WI38 (cell line): ENCODE measurements around the gene PDE4A.

Experiments used
- H3K4me3 ChIP-seq: 2 replicates; pipeline ENCODE4 v1.5.1; 2011; ENCODE audit warnings: low read depth, mild to moderate bottlenecking, control low read depth, low read length
- CTCF ChIP-seq: IDR thresholded peaks from 2 replicates; pipeline ENCODE4 v1.5.1; 2012; ENCODE audit warnings: low read depth, mild to moderate bottlenecking, control low read depth, low read length

The PDE4A gene

DNA sequence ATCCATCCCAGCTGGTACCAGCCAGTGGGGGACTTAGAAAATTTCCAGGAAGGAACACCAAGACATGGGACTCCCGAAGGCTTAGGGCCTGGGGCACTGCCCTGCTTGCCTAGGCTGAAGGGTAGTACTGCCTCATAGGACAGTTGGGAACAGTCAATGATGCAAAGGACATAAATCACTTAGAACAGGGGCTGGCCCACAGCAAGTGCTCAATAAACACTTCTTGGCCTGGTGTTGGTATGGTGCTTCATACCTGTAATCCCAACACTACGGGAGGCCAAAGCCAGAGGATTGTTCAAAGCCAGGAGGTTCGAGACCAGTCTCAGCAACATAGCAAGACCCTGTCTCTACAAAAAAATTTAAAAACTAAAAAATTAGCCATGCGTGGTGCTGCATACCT is 77.0 kb downstream of the PDE4A start:
- TF ChIP-seq CTCF: no peak
- H3K4me3 ChIP-seq: no peak overlapping the region

GRCh38 chr19:10499550-10500246 is 79.4 kb downstream of the PDE4A start:
- no peak overlapping the region for H3K4me3 ChIP-seq
- no peak for TF ChIP-seq CTCF

GRCh38 chr19:10500247-10500592 is 79.9 kb downstream of the PDE4A start:
- no peak for TF ChIP-seq CTCF
- H3K4me3 ChIP-seq: no peak overlapping the region

DNA sequence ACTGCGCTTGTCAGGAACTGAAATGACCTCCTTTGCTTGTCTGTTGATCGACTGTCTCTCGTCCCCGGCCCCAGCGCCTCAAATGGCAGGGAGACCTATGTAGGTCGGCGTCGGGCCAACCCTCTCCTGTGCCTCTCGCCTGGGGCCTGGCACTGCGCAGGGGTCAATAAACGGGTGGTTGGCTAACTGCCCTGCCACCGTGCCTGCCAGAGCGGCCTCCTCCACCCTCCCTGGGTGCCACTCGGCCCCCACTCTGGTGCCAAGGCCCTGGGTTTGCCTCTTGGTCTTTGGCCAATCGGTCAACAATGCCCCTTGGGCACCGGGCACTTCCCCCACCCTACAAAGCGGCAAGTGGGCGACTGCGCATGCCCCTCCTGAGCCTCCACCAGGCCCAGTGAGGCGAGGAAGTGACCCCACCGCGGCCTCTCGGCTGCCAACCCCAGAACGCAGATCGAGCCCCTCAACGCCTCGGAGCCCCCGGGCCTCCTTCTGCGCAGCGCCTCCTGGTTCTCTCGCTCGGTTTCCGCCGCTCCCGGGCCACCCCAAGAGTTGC is 81.7 kb downstream of the PDE4A start:
- peak overlapping the region; percentile 88 for H3K4me3 ChIP-seq
- no peak for TF ChIP-seq CTCF

- H3K4me3 ChIP-seq: peak overlapping the region; percentile 88
Observed at GRCh38 chr19:10502524-10503001, 82.2 kb downstream of the PDE4A start.

DNA sequence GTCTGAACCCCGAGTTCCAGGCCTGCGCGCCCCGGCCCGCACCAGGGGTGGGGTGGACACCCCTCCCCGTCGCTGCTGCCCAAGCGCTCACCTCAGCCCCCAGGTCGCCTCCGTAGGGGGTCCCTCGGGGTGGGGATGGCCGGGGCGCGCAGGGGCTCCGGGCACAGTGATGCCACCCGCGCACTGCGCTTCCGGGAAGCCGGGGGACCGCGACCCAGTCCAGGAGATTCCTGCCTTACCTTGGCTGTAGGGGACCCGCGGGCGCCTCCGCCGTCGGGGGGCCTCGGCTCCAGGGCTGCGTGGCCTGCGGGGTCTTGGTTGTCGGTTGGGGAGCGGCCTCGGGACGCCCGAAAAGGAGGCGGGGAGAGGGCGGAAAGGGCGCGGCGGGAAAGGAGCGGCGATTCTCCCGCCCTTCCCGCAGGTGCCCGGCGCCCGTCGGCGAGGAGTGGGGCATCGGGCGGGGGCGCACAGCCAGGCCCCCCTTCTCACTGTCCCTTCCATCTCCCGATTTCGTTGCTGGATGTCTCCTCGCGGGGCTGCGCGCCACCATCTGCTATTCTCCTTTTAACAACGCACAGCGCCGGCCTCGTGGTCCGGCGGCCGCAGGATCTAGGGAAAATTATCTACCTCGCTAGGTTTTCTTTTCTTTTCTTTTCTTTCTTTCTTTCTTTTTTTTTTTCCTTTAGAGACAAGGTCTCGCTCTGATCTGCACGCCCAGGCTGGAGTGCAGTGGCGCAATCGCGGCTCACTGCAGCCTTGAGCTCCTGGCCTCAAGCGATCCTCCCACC is 82.9 kb downstream of the PDE4A start, which contains the start of gene KEAP1:
Gene KEAP1, minus strand, starts transcription at position 355 of the 788 bp plus-strand sequence. CDS start 3,323 bp downstream, outside the sequence.
- no peak for TF ChIP-seq CTCF
- H3K4me3 ChIP-seq: peak within 1 kb of the TSS; percentile 88

More at GRCh38 chr19:10502524-10503001, 82.2 kb downstream of the PDE4A start:
- no peak for TF ChIP-seq CTCF
